Amniotic stem cell (primary cell): Measurements from ENCODE around the gene UGGT2.
A peak's percentile ranks its signal among the peaks of the same experiment; 100 is the strongest.
"Not testable (repeated sequence)": the region's sequence is repeated elsewhere in the genome, so short reads cannot be mapped to it uniquely, and the experiment has no call there.

Source experiments
- DNase-seq: peaks from one replicate; lab custom pipeline; 2025; lab: John Stamatoyannopoulos, UW

UGGT2 gene

DNA sequence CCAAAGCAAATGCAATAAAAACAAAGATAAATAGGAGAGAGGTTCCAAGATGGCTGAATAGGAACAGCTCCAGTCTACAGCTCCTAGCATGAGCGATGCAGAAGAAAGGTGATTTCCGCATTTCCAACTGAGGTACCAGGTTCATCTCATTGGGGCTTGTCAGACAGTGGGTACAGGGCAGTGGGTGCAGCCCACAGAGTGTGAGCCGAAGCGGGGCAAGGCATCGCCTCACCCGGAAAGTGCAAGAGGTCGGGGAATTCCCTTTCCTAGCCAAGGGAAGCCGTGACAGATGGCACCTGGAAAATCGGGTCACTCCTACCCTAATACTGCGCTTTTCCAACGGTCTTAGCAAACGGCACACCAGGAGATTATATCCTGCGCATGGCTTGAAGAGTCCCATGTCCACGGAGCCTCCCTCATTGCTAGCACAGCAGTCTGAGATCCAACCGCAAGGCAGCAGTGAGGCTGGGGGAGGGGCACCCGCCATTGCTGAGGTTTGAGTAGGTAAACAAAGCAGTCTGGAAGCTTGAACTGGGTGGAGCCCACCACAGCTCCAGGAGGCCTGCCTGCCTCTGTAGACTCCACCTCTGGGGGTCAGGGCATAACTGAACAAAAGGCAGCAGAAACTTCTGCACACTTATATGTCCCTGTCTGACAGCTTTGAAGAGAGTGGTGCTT lies 6.6 kb downstream of the UGGT2 start:
- not testable (repeated sequence) for DNase-seq

DNA sequence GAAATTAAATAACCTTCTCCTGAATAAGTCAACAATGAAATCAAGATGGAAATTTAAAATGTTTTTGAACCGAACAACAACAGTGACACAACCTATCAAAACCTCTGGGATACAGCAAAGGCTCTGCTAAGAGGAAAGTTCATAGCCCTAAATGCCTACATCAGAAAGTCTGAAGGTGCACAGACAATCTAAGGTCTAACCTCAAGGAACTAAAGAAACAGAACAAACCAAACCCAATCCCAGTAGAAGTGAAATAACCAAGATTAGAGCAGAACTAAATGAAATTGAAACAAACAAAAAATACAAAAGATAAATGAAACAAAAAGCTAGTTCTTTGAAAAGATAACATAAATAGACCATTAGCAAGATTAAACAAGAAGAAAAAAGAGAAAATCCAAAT lies 9.0 kb downstream of the UGGT2 start:
- DNase-seq = no peak

DNA sequence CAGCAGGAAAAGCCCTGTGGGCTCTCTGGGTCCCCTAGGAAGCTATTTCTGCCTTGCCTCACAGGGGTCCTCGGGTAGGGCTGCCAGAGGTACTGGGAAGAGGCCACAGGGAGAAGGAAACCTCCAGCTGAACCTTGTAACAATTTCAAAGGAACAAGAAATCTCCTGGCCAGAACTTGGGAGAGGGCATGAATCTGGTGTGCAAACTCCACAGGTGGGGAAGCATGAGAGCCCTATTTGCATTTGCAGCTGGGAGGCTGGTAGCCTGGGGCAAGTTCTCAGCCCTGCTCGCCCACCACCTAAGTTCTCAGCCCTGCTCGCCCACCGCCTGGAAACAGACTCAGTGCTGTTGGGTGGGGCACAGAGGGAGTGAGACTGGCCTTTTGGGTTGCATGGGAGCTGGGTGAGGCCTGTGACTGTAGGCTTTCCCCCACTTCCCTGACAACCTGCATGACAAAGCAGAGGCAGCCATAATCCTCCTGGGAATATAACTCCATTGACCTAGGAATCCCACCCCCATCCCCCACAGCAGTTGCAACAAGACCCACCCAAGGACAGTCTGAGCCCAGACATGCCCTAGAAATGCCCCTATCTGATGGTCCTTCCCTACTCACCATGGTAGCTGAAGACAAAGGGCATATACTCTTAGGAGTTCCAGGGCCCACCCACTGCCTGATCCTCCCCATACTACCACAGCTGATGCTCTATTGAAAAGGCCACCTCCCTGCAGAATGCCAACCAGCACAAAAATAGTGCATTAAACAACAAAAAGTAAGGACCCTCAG lies 11.7 kb downstream of the UGGT2 start:
- no peak for DNase-seq

DNA sequence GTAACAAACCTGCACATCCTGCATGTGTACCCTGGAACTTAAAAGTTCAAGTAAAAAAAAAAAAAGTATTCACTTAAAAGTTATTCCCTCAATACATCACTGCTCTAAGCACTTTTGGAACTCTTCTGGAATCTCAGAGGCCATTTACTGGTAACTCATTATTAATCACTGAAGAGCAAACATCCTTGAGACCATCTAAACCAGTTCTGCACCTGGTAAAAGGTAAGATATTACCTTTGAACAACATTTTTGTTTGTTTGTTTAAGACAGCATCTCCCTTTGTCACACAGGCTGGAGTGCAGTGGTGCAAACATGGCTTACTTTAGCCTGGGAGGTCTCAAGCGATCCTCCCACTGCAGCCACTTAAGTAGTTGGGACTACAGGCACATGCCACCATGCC lies 16.7 kb downstream of the UGGT2 start:
- no peak for DNase-seq

DNA sequence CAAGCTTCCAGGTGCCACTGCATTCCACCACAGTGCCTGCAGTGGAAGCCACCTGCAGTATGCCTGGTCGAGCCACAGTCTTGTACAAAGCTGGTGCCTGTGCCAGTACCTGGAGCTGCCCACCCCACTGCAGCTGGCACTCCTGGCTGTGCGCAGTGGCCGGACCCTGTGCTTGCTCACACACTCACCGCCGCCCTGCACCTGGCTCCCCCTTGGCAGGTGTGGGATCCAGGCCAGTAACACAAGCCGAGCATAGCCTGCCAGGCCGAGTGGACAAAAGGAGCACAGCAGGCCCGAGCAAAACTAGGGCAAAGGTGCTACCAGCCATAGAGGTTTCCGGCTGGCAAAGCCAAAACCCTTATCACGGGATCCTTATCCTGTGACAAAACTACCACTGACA lies 18.5 kb downstream of the UGGT2 start:
- no peak for DNase-seq

DNA sequence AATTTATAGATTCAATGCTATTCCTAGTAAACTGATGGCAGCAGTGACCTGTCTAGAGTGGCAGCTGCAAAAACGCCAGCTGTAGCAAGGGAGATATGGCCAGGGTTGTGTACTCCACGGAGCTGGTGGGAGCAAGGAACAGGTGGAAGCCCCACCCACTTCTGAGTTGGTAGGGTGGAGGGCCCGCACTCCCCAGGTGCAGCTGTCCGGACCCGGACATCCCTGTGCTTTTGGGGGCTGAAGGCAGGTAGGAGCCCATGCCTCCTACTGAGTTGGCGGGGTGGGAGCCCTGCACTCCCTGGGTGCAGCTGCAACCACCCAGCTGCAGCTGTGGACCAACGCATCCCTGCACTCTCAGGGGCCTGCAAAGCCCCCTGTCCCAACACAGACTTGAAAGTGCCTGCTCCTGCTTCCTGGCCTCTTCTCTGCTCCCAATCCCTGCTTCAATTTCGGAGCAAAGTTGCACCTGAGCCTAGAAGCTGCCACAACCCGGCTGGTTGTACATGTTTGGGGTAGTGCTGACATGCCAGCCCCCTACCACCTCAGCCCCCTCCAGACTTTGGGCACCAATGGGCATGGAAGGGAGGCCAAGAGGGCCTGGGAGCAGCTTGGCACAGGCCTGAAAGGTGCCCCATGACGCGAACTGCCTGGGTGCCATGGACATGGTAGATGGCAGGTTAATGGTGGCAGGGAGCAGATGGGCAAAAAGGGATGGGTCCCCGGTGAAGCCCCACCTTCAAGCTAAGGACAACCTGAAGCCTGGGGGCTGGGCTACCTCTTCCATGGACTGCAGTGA lies 19.8 kb downstream of the UGGT2 start:
- no peak for DNase-seq

DNA sequence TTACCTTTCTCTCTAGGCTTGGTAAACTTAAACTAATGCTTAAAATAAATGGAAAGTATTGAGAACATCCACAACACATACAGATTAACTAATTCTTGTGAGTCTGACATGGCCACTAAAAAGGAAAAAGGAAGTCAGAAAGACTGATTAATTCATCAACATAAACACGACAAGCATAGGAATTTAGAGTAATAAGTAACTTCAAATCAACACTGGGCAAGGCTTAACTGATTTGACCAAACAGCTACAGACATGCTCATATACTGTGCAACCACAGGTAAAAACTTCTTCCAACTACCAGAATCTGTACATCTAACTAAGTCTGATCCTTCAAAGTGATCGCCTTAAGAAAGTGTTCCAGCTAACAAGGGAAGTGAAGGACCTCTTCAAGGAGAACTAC lies 20.5 kb downstream of the UGGT2 start:
- DNase-seq = no peak

DNA sequence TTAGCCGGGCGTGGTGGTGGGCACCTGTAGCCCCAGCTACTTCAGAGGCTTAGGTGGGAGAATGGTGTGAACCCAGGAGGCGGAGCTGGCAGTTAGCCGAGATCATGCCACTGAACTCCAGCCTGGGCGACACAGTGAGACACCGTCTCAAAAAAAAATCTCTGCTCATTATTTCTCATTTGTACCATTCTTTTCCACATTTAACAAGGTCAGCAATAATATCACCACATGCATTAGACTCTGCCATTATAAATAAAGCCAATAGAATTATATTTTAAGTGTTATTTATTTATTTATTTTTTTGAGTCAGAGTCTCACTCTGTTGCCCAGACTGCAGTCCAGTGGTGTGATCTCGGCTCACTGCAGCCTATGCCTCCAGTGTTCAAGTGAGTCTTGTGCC lies 24.2 kb downstream of the UGGT2 start:
- DNase-seq = no peak

DNA sequence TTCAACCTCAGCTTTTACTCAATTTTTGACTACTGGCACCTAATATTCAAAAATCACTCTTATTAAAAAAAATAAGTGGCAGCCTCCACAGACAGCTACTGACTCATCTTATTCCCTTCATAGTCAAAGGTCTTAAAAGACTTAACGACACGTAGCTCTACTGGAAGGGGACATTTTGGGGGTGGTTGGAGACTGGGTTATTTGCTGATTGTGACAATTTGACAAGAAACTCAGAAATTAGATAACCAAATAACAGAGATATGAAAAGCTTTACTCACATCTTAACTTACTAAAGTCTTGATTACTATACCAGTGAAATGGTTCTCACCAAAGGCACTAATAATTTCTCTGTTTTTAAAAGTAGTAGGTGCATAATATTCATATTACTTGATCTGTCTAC lies 25.7 kb downstream of the UGGT2 start:
- no peak for DNase-seq

DNA sequence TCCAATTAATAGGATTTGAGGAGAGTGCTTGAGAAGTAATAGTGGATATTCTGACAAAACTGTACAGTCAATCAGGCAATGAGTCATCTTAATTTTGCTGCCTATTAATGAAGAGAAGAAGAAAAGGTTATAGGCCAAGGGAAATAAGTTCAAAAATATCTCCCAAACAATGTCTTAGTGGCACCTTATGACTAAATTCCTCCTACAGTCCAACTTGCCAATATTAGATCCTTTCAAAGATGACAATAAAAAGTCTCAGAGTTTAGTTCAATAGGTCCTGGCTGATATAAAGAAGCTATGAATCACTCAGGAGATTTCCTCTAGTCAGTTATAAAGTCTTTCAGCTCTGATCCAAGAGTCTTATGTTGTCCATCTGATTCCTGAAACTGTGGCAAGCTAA lies 27.9 kb downstream of the UGGT2 start:
- no peak for DNase-seq

DNA sequence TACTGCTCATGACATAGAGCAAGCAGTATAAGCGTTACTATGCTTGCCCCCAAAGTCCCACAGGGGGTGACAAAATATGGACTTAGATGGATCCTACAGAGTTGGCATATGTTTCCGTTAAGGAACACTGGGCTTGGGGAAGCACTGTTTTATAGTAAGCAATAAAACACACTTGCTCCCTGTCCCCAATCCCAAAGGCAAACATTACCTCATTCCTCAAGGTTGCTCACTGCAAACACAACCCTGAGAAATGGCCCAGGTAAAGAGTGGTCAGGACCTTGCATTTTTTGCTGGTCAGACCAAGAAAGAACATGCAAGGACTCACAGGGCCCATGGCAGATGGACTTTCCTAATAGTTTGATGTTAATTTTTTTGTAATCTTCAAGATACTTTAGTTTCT lies 32.3 kb downstream of the UGGT2 start:
- no peak for DNase-seq

DNA sequence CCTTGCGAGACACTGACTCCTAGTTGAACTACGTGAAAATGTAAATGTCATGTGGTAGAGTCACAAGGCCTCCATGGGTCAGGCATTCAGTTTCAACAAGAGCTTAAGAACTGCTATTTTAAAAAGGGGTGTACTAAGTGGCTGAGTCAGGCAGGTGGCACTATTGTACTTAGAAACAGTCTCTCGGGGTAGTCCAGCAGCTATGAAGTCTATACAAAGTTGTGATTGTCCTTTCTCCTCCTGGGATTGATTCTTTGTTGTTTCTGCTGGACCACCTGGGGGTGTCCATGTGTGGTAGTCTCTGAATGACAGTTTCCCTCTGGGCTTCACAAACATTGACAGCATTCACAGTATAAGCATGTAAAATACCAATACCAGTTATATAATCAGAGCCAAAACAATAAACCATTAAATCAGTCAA lies 33.0 kb downstream of the UGGT2 start:
- peak; percentile 55 for DNase-seq

DNA sequence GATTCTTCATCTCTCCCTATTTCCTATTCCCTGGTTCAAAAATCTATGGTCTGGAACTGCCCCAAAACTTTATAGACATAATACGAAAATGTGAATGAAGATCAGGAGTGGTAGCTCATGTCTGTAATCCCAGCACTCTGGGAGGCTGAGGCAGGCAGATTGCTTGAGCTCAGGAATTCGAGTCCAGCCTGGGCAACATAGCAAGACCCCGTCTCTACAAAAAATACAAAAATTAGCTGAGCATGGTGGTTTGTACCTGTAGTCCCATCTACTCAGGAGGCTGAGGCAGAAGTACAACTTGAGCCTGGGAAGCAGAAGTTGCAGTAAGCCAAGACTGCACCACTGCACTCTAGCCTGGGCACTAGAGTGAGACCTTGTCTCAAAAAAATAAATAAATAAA lies 35.1 kb downstream of the UGGT2 start:
- no peak for DNase-seq

DNA sequence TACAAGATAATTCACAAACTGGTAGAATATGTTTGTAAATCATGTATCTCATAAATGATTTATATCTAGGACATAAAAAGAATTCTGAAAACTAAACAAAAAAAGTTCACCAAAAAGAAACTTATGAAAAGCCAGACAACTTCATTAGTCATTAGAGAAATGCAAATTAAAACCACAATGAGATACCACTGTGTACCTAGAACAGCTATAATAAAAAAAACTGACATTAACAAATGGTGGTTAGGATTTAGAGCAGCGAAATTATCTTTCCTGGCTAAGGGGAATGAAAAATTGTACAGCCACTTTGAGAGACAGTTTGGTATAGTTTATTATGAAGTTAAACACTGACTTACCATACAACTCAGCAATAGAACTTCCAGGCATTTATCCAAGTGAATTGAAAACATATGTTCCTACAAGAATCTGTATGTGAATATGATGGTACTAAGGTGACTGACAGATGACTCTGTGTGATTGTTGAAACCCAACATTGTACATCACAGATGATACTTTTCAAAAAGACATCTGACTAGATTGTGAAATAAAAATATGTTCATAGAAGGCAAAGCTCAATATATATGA lies 41.8 kb downstream of the UGGT2 start:
- no peak for DNase-seq

DNA sequence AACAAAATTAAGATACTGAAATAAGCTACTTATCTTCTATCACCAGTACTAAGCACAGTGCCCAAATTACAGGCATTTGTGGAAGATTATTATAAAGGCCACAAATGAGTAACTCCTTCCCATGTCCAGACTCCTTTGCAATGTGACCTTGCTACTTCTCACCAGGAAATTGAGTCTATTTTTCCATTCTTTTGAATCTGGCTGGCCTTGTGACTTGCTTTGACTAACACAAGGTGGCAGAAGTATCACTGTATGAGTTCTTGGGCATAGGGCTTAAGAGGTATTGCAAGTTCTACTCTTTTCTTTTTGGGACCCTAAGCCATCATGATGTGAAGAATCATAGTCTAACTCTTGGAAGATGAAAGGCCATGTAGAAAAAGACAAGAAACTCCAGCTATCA lies 49.9 kb downstream of the UGGT2 start:
- no peak for DNase-seq

DNA sequence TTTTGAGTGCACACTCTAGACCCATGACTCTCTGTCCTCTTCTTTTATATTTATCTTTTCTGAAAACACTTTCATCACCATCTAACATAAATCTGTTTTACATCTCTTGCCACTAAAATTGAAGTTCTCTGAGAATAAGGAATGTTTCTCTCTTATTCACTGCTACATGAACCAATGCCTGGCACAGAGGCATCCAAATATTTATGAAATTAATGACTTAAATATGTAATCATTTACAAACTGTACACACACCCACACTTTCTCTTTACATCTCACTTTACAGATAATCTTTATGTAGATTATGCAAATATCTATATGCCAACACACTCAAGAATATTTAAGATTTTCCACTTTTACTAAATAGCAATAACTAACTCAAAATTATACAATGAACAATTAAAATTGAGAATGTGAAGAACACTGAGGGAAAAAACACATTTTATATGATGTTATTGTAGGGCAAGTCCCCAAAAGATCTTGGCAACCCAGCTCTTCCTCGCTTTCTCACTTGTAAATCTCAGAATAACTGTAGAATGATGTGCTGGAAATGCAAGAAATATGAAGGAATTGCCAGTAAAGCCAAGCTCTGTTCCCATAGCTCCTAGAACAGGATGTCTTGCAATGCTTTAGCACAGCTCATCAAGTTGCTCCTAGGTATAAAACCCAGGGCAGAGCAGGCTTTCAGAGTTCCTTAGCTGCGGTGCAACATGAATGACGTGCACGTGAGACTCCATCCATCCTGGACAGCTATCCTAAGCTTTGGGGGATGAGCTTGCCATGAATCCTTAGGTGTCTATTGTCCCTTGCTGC lies 50.7 kb downstream of the UGGT2 start:
- DNase-seq = no peak

DNA sequence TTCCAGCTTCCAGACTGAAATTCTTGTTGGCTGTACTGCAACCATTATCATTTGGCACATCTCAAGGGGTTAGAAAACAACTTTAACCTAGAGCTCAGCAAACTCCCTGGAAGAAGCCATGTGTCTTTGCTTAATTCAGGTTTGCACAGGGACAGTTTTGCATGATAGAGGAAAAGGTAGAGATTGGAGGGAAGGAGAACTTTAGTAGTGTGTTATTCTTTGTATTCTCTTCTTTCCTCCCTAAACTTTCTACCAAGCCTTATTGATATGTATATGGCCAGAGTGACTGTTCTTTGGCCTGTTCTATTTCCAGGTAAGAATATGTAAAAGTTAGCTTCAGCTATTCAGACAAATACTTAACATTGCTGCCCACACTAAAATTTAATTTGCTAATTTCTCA lies 53.1 kb downstream of the UGGT2 start:
- DNase-seq = no peak

DNA sequence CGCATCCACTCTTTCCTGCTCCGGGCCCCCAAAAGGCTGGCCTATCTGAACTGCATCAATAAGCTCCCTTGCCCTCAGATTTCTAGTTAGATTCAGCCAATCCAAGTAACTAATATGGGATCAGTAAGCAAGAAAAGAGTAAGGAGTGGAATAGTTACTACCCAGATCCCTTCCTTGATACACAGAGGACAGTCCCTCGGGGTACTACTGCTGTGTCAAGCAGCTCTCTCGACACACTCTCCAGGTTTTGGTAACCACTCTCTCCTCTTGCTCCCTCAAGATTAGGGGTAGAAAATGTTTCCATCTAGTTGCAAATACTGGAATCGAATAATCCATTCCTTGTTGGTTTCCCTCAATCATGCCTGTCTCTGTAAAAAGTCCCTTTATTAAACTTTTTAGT lies 65.4 kb downstream of the UGGT2 start:
- no peak for DNase-seq

DNA sequence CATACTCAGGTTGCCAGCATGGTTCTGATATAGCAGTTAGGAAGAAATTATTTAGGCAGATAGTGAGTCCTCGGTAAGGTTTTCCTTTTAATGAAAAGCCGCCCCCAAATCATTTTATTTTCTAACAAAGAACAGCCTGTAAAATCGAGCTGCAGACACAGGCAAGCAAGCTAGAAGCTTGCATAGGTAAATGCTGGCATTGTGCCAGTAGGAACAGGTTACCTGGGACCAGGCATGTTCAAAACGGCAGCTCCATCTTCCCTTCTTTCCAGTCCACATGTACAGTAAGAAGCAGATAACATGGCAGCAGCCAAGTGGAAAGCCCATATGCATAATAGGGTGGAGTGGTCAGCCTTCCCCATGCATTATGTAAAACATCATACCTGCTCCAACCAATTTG lies 71.1 kb downstream of the UGGT2 start:
- no peak for DNase-seq

DNA sequence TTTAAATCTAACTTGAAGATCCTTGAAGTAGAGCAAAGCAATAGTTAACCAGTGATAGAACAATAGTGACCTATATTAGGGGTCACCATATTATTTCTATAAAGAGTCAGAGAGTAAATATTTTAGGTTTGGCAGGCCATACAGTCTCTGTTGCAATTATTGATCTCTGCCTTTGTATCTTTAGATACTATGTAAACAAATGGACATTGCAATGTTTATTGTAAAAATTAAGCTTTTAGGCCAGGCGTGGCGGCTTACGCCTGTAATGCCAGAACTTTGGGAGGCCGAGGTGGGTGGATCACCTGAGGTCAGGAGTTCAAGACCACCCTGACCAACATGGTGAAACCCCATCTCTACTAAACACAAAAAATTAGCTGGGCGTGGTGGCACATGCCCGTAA lies 80.5 kb downstream of the UGGT2 start:
- not testable (repeated sequence) for DNase-seq

DNA sequence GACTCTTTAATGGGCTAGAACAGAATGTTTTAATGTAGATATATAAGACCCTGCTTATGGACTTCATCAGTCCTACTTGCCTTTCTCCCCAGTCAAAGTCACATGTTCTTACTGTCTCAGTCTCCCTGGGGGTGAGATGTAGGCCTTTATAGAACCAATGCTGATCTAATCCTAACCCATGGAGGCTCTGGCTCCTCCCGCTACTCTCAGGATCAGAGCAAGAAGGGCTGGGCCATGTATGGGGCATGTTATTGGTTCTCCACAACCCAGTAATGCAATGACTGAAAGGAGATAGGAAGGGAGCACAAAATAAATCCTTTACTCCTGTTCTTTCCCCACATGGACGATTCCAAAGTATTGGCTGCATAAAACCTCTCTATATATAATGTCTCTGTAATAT lies 82.3 kb downstream of the UGGT2 start:
- DNase-seq = no peak

DNA sequence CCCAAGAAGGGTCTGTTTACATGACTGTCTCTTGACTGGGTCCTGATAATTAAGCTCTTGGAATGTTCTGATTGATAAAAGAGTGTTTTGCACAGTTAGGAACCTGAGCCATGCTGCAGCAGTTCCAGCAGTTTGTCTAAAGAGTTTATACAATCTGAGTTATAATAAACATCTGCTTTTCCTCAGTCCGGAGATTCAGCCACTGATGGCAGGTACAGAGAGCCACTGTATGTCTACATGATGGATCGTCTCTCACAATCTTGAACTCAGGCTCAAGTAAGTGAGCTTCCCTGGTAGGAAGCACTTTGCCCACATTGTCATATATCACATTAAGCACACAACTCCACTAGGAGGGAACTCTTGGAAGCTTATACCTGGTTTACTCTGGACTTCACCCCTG lies 84.3 kb downstream of the UGGT2 start:
- DNase-seq = no peak
